ENCODE results near the gene NSUN5.
"Not testable (repeated sequence)": the region's sequence is repeated elsewhere in the genome, so short reads cannot be mapped to it uniquely, and the experiment has no call there.

Gene NSUN5

DNA sequence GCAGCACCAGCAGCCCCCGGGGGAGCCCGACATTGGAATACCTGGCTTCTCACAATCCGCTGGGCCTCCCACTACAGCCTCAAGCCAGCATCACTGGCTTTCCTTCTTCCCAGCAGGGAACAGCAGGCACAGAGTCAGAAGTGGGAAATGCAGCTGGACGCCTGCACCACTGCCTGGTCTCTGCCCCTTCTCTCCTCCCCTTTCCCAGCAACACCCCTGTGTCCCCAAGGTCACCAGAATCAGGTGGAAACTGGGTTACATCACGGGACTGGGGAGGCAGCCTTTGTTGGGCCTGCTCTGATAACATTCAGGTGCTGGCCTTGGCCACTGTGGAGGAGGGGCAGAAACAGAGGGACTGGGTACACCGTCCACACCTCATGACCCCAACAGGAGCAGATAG, 16.8 kb upstream of the NSUN5 start:
- DNase-seq (ENCODE audit: low read depth), result not testable (repeated sequence)

DNA sequence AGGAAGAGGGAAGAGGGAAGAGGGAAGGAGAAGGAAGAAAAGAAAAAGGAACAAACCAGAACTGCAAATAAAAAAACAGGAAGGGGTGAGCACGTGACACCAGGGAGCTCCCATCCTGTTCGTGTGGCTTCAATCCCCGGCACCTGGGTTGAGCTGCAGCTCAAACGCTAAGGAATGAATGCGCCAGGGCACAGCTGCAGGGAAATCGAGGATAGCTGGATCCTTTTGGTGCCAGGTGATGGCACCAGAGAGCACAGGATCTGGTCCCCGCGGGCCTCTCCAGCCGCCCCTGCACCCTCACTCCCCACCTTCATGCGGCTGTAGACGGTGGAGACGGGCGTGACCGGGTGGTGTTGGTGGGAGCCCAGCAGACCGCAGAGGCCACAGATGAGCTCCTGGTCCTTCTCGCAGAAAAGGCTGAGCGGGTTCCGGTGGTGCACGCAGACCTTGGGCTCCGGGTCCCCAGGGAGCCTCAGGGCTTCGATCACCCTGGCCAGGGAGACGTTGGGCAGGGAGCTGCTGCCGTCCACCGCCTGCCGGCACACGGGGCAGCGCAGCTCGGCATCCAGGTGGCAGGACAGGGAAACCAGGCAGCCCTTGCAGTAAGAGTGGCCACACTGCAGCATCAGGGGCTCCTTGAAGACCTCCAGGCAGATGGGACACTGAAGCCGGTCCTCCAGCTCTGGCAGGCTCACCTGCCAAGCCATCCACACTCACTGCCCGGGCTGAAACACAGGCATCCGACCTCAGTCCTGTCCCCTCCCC, 15.6 kb upstream of the NSUN5 start:
- DNase-seq (ENCODE audit: low read depth), result not testable (repeated sequence)

DNA sequence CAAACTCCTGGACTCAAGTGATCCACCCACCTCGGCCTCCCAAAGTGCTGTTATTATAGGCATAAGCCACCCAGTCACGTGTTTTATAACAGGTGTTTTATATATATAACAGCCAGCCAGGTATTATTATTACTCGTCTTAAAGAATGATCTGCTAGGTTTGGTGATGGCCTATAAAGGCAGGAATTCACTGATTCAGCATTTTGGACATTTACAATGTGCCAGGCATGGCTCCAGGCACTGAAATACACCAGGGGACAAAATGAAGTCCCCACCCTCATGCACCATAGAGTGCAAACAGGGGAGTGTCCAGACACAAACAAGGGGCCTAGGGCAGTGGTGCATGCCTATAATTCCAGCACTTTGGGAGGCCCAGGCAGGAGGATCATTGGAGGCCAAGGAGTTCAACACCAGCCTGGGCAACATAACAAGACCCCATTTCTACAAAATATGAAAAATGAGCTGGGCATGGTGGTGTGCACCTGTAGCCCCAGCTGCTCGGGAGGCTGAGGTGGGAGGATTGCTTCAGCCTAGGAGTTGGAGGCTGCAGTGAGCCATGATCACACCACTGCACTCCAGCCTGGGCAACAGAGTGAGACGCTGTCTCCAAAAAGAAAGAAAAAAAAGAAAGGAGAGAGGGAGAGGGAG, 14.9 kb upstream of the NSUN5 start:
- DNase-seq (ENCODE audit: low read depth), result not testable (repeated sequence)

DNA sequence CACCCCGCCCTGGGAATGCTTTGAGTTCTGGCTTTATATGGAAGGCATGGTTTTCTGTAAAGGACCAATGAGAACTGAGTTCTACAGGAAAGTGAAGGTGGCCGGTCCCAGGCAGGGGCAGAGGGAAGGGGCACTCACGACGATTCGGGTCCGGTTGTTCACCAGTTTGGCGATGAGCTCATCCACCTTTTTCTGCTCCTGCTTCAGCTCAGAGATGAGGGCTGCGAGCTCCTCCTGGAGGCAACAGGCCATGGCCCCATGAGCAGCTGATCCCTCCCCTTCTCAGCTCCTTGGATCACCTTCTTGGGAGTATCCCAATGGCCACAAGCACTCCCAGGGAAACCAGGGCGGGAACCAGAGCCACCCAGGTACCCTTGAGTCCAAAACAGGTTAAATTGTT, 11.4 kb upstream of the NSUN5 start:
- DNase-seq (ENCODE audit: low read depth), result not testable (repeated sequence)

DNA sequence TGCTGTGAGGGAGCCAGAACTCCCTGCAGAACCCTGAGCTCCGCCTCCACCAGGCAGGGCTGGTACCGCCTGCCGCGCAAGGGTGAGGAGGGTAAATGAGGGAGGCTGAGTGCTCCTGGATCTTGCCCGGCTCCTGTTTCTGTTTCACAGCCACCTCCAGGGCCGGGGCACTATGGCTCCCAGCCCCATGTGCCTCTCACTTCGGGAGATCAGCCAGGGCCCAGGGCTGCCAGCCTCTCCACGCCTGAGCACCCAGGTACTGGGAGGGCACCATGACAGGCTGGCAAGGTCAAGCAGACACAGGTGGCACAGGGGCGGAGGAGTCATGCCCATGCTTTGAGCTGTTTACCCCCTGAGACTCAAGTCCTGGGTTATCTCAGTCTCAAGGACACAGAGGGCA, 10.9 kb upstream of the NSUN5 start:
- DNase-seq (ENCODE audit: low read depth), result not testable (repeated sequence)

DNA sequence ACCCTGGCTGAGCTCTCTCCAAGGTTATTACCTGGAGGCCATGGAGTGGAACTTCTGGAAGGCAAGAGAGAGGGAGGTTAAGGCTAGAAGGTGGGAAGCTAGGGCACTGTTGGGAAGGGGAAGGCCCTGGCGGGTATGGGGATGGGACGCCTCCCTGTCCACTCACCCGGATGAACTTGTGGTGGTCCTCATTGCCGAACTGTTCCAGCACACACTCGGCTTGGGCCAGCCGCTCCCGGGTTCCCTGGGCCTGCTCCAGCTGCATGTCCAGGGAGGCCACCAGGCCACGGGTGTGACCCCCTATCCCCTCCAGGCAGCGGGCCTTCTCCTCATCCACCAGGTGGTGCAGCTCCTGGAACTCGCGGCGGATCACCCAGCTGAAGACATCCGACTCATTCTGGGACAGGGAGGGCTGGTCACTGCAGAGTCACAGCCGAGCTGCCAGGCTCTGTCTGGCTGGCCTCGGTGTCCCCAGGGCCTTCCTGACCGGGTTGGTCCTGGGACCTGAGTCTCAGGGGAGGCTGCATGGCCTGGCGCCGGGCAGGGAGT, 10.1 kb upstream of the NSUN5 start:
- DNase-seq (ENCODE audit: low read depth), result not testable (repeated sequence)

DNA sequence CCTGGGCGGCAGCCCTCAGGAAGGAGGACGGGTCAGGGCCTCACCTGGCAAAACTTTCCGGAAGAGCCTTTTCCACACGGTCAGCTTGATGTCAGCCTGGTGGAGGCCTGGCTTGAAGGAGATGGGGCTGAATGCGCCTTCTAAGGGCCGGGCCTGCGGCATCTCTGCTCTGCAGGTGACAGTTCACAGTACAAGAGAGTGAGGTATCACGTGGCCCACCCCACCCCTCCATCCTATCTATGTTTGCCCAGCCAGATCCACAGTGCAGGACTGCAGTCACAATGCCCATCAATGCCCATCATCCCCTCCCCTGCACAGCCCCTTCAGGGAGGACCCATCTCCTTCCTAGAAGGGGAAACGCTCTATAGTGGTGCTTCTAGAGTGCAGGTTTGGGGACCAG, 7.9 kb upstream of the NSUN5 start:
- no peak for DNase-seq (ENCODE audit: low read depth)

DNA sequence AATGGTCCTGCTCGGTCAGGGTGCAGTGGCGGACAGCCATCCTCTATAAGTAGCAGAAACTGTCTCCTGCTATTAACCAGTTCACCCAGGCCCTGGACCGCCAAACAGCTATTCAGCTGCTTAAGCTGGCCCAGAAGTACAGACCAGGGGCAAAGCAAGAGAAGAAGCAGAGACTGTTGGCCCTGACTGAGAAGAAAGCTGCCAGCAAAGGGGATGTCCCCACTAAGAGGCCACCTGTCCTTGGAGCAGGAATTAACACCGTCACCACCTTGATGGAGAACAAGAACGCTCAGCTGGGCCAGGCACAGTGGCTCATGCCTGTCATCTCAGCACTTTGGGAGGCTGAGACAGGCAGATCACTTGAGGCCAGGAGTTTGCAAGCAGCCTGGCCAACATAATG, 5.6 kb upstream of the NSUN5 start:
- no peak for DNase-seq (ENCODE audit: low read depth)

DNA sequence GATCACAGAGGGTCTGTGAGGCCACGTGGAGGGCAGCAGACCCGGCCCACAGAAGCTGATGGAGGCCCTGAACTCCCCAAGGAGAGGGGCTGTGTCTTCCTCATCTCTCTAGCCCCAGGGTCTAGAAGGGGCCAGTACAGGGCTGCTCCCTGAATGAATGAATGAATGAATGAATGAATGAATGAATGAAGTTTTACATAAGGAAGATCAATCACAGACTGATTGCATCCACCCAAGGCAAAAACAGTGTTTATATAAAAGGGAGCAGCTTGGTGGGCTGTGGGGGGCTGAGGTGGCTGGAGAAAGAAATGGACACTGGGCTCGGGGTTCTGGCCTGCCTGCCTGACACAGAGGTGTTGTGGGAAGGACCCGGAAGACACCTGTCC, 4.9 kb upstream of the NSUN5 start:
- no peak for DNase-seq (ENCODE audit: low read depth)

DNA sequence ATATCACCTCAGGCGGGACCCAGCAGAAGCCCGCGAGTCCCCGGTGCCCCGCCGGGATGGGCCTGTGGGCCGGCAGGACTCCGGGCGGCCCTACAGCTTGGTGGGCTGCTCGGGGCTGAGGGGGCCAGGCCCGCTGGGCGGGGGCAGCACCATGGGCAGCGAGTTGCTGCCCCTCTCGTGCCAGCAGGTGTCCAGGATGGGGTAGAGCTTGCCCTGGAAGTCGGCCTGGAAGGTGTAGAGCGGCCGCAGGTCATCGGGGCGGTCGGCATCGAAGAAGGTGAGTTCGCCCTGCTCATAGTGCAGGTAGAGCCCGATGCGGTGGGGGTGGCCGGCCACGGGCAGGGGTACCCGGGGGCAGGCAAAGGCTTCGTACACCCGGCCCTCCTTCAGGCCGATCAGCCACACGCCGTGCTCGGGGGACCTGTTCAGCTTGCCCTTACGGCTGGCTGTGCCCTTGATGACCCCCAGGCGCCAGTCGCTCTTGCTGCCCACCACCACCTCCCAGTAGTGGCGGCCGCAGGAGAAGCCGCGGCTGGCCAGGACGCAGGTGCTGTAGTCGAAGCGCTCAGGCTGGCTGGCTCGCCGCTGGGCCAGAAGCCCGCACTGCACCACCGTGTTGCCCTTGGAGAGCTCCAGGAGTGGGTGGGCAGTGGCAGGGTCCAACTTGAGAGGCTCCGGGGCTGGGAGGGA, 4.3 kb upstream of the NSUN5 start:
- DNase-seq (ENCODE audit: low read depth), result no peak

DNA sequence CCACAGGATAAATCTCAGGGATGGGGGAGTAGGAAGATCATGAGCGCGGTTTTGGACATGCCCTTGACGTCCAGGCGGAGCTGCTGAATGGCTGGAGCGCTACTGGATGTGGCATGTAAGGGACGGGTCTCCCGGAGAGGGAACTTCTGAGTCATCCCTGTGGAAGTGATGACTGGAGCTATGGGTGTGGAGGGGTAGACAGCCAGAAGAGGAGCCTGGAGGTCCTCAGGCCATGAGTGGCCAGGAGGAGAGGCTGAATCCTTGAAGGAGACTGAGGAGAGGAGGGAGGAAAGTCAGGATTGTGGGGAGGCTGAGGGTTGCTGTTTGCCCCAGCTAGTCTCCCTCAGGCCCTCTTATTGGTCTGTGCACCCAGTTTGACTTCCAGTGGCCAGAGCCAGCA, 2.8 kb upstream of the NSUN5 start:
- DNase-seq (ENCODE audit: low read depth), result not testable (repeated sequence)

DNA sequence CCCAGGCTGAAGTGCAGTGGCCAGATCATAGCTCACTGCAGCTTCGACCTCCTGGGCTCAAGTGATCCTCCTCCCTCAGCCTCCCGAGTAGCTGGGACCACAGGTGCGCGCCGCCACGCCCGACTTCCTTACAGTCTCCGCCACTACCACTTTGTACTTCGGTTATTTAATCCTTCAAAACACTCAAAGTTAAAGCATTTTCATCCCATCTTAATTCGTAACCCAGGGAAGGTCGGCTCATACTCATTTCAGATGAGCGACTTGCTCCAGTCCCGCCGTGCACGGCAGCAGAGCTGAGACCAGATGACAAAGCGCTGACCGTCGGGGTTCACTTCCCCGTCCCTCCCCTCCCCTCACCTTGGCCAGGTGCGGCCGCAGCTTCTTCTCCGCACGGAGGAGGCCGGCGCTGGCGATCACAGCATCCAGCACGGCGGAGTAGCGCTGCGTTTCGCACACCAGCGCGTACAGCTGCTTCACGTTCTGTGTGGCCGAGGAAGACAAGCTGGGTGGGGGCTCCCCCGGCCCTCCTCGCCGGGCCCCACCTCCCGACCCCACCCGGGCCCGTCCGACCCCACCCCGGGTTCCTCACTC, 457 bp downstream of the NSUN5 start:
- no peak for DNase-seq (ENCODE audit: low read depth)

DNA sequence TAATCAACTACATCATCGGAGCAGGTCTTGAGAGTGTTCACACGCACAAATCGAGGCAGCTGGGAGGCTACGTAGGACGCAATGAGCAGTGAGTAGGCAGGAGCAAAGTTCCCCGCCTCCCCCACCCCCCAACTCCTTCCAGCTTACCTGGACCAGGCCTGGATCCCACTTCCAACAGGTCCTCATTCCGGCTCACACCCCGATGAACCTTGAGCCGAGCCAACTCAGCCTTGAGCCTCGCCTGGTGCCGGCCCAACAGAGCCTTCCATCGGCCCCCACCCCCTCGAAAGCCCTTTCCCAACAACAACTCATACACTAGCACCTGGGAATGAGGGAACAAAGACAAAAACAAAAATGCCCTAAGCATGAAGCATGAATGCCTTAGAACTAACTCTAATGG, 1.2 kb downstream of the NSUN5 start:
- no peak for DNase-seq (ENCODE audit: low read depth)

DNA sequence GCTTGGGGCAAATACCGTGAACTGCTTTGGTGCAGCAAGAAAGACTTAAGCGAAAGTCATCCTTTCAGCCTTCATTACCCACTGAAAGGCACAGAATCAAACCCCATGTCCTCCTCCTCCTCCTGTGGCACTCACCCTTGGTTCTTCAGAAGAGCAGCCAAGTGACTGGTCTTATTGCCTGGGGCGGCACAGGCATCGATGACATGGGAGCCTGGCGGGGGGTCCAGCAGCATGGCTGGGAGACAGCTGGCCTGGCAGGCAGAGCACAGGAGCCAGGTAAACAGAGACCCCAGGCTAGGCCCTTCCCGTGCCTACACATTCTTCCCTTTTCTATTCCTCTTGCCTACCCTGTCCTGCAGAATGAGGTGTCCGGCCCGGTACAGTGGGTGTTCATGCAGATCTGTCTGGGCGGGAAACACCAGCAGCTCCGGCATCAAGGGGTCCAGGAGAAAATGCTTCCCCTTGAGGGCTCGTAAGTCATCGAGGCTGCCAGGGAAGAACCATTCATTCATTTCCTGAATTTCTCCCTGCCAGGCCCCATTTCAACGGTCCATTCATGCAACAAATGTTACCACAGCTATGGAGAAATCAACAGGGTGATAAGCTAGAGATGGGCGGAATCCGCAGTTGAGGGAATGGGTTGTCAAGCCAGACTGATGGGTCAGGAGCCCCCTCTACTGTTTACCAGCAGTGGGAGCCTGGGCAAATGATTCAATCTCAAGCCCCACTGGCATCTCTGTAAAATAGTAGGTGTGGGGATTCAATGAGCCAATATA, 3.8 kb downstream of the NSUN5 start:
- not testable (repeated sequence) for DNase-seq (ENCODE audit: low read depth)

DNA sequence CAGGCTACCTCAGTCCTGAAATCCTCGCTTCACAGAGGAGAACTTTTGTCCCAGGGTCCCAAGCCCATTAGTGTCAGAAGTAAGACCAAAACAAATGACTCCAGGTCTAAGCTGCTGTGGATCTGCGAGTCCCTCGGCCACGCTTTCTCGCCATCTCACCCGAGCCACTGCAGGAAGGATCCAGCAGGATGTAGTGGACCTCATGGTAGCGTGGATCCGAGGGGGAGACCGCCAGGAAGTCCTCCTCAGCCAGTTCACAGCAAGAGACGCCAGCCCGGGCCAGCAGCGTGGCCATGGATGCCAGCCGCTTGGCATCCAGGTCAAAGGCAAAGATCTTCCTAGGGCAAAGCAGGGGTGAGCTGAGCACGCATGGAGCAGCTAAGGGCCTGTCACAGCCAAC, 4.6 kb downstream of the NSUN5 start:
- no peak for DNase-seq (ENCODE audit: low read depth)

DNA sequence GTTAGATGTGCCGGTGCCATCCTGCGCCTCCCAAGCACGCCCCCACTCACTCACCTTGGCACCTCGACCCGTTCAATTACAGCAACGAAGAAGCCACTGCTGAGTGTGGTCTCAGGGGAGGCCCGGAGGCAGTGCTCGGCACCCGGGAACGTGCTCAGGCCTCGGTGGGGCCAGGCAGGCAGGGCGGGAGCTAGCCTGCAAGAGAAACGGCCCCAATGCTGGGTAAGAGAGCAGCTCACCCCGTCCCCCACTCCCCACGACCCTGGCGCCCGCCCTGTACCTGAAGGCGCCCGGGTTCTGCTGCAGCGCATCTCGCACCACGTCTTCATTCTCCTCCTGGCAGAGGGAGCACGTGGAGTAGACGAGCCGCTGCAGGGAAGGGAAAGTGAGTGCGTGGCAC, 5.1 kb downstream of the NSUN5 start:
- no peak for DNase-seq (ENCODE audit: low read depth)

DNA sequence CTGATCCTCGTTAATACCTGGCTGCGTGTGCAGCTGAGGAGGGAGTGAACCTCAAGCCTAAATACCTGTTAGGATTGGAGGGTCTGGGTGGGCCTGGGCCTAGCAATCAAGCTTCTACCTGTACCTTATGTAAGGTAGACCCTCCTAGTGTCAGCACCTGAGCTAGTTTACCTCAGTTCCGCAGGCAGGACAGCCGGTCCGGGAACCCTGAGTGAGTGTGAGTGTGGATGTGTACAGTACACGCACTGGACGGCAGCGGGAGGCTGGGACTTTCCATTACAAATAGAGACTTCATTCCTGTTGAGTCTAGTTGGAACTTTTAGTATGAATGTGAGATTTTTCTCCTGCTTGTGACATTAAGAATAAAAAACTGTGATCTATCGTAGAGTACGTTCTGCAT, 5.8 kb downstream of the NSUN5 start:
- not testable (repeated sequence) for DNase-seq (ENCODE audit: low read depth)

DNA sequence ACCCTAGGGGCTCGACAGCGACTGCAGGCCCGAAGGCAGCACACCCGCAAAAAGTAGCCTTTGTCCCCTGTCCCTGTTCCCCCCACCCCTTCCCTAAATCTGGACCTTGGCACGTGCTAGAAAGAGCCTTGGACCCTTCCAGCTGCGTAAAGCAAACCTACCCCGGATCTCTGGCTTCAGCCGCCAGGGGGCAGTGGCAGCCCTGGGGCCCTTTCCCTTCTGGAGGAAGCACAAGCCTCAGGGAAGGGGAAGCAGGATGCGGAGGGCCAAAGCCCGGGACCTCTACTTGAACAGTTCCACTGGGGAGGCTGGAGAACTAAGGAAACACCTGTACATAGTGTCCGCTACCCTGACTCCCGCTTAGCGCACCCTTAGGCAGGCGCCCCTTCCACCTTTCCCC, 7.5 kb downstream of the NSUN5 start:
- not testable (repeated sequence) for DNase-seq (ENCODE audit: low read depth)

DNA sequence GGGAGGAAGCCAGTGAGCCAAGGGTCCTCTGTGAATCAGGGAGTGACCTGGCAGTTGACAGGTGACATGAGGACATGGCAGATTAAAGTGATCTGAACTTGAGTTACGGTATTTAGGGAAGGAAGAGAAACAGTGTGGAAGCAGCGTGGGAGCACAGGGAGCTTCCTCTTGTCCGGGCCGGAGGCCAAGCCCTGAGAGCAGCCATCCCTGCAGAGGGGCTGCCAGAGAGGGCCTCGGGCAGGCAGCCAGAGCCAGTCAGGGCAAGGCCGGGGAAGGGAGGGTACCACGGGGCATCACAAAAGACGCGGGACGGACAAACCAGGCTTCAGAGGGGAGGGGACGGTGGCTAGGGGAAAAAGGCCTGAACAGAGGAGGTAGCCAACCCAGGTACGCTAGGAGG, 8.8 kb downstream of the NSUN5 start:
- not testable (repeated sequence) for DNase-seq (ENCODE audit: low read depth)

DNA sequence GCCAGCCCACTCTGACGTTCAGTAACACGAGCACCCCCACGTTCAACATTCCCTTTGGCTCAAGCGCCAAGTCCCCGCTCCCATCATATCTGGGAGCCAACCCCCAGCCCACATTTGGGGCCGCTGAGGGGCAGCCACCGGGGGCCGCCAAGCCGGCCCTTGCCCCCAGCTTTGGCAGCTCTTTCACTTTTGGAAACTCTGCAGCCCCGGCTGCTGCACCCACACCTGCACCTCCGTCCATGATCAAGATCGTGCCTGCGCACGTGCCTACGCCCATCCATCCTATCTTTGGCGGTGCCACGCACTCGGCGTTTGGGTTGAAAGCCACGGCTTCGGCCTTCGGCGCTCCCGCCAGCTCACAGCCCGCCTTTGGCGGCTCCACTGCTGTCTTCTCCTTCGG, 10.9 kb downstream of the NSUN5 start:
- not testable (repeated sequence) for DNase-seq (ENCODE audit: low read depth)

DNA sequence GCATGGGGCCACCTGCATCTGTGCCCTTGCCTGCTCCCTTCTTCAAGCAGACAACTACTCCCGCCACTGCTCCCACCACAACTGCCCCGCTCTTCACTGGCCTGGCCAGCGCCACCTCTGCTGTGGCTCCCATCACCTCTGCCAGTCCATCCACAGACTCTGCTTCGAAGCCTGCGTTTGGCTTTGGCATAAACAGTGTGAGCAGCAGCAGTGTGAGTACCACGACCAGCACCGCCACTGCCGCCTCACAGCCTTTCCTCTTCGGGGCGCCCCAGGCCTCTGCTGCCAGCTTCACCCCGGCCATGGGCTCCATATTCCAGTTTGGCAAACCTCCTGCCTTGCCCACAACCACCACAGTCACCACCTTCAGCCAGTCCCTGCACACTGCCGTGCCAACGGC, 11.4 kb downstream of the NSUN5 start:
- DNase-seq (ENCODE audit: low read depth), result not testable (repeated sequence)

DNA sequence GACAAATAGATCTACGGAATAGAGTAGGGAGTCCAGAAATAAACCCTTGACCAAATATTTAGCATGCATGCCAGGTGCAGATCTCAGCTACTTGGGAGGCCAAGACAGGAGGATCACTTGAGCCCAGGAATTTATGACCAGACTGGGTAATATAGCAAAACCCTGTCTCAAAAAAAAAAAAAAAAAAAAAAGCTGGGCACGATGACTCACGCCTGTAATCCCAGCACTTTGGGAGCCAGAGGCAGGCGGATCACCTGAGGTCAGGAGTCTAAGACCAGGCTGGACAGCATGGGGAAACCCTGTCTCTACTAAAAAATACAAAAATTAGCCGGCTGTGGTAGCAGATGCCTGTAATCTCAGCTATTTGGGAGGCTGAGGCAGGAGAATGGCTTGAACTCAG, 31.4 kb downstream of the NSUN5 start:
- not testable (repeated sequence) for DNase-seq (ENCODE audit: low read depth)
